DMS79 (cell line): ENCODE data around the gene PKLR.

Source experiments
- DNase-seq: peaks from one replicate; lab custom pipeline; 2025; lab: John Stamatoyannopoulos, UW

The PKLR gene

GRCh38 chr1:155284476-155284875 is 16.8 kb downstream of the PKLR start:
- no peak for DNase-seq

GRCh38 chr1:155282488-155283091 is 18.6 kb downstream of the PKLR start:
- no peak for DNase-seq

GRCh38 chr1:155279268-155279667 is 22.0 kb downstream of the PKLR start:
- DNase-seq = no peak

GRCh38 chr1:155278689-155279160 is 22.5 kb downstream of the PKLR start:
- DNase-seq = no peak

- peak; percentile 77 for DNase-seq
These were observed 23.1 kb downstream of the PKLR start for GRCh38 chr1:155277902-155278688.

- DNase-seq = peak; percentile 94
These were observed 24.0 kb downstream of the PKLR start, which contains the start of gene HCN3 for GRCh38 chr1:155277070-155277901. TSS of gene HCN3 (plus strand) at chr1:155277463. CDS start at chr1:155277591, 128 bp downstream.

GRCh38 chr1:155273343-155274245 is 27.6 kb downstream of the PKLR start, which contains the start of gene CLK2:
TSS of gene CLK2 (minus strand) at chr1:155273504. CDS start at chr1:155270977, 2,527 bp downstream.
- peak; percentile 96 for DNase-seq

GRCh38 chr1:155272466-155273342 is 28.5 kb downstream of the PKLR start:
- peak; percentile 68 for DNase-seq

GRCh38 chr1:155269381-155269780 is 31.9 kb downstream of the PKLR start:
- DNase-seq = no peak

- DNase-seq = no peak
These were observed 32.6 kb downstream of the PKLR start for GRCh38 chr1:155268630-155269029.

GRCh38 chr1:155267373-155267772 is 33.9 kb downstream of the PKLR start:
- no peak for DNase-seq

- DNase-seq = no peak
These were observed 34.7 kb downstream of the PKLR start for GRCh38 chr1:155266553-155266952.

- no peak for DNase-seq
These were observed 38.2 kb downstream of the PKLR start for GRCh38 chr1:155263067-155263466.

- DNase-seq = peak; percentile 98
These were observed 39.2 kb downstream of the PKLR start, which contains the start of gene SCAMP3 for GRCh38 chr1:155261852-155262673. TSS of gene SCAMP3 (minus strand) at chr1:155262360. CDS start at chr1:155262151, 209 bp downstream.

GRCh38 chr1:155261493-155261851 is 39.8 kb downstream of the PKLR start:
- no peak for DNase-seq

- DNase-seq = no peak
These were observed 41.0 kb downstream of the PKLR start for GRCh38 chr1:155260276-155260675.

GRCh38 chr1:155256058-155256852 is 45.0 kb downstream of the PKLR start:
- no peak for DNase-seq

GRCh38 chr1:155255243-155256007 is 45.8 kb downstream of the PKLR start, which contains the start of gene ENTREP3:
TSS of gene ENTREP3 (minus strand) at chr1:155255483. CDS start at chr1:155254877, 606 bp downstream.
- DNase-seq = peak; percentile 72
